SK-N-SH treated with all-trans-retinoic acid at 6 μM for 48 hours (cell line): ENCODE results near the gene UBL4B.

Experiments
- ATAC-seq: fragments of 200-7000 bp; cut with Tn5 transposase; 3 replicates; pipeline ENCODE4 v1.9.1; 2020; ENCODE audit warnings: mild to moderate bottlenecking, moderate library complexity
- ARNTL ChIP-seq: fragments of 450-650 bp; formaldehyde crosslinking; IDR thresholded peaks from 2 replicates; pipeline ENCODE4 v1.5.0; 2020; ENCODE audit warnings: low read depth, mild to moderate bottlenecking, moderate library complexity, borderline replicate concordance
- BACH2 ChIP-seq: fragments of 250-450 bp; sonication (Bioruptor Pico); IDR thresholded peaks from 2 replicates; pipeline ENCODE4 v1.9.0; 2021; ENCODE audit warnings: mild to moderate bottlenecking, borderline replicate concordance
- CREB5 ChIP-seq: fragments of 250-450 bp; sonication (Bioruptor Pico); IDR thresholded peaks from 2 replicates; pipeline ENCODE4 v1.5.1; 2020; ENCODE audit warnings: low read depth, mild to moderate bottlenecking, moderate library complexity
- CSDC2 ChIP-seq: fragments of 250-450 bp; sonication (Bioruptor Pico); IDR thresholded peaks from 2 replicates; pipeline ENCODE4 v1.5.0; 2020; ENCODE audit warnings: mild to moderate bottlenecking, moderate library complexity
- CSRNP3 ChIP-seq: fragments of 250-450 bp; sonication (Bioruptor Pico); IDR thresholded peaks from 2 replicates; pipeline ENCODE4 v1.5.1; 2021; ENCODE audit warnings: mild to moderate bottlenecking, moderate library complexity
- ESRRG ChIP-seq: fragments of 250-450 bp; sonication (Bioruptor Pico); IDR thresholded peaks from 2 replicates; pipeline ENCODE4 v1.6.1; 2021; ENCODE audit warnings: mild to moderate bottlenecking
- GLIS3 ChIP-seq: fragments of 250-450 bp; sonication (Bioruptor Pico); IDR thresholded peaks from 2 replicates; pipeline ENCODE4 v1.5.0; 2020; ENCODE audit warnings: mild to moderate bottlenecking, moderate library complexity
- ISL1 ChIP-seq: fragments of 250-450 bp; sonication (Bioruptor Pico); IDR thresholded peaks from 2 replicates; pipeline ENCODE4 v2.1.2; 2022; ENCODE audit warnings: mild to moderate bottlenecking, moderate library complexity
- OSR1 ChIP-seq: fragments of 250-450 bp; sonication (Bioruptor Pico); IDR thresholded peaks from 2 replicates; pipeline ENCODE4 v1.8.0; 2022; ENCODE audit warnings: moderate library complexity, mild to moderate bottlenecking, inconsistent platforms
- PATZ1 ChIP-seq: fragments of 250-450 bp; sonication (Bioruptor Pico); IDR thresholded peaks from 2 replicates; pipeline ENCODE4 v1.8.0; 2020; ENCODE audit warnings: mild to moderate bottlenecking, moderate library complexity, borderline replicate concordance
- PPARA ChIP-seq: fragments of 250-450 bp; sonication (Bioruptor Pico); IDR thresholded peaks from 2 replicates; pipeline ENCODE4 v1.5.0; 2020; ENCODE audit warnings: mild to moderate bottlenecking, borderline replicate concordance
- RARB ChIP-seq: fragments of 250-450 bp; sonication (Bioruptor Pico); IDR thresholded peaks from 2 replicates; pipeline ENCODE4 v1.8.0; 2021; ENCODE audit warnings: mild to moderate bottlenecking, moderate library complexity
- SNAI2 ChIP-seq: fragments of 250-450 bp; sonication (Bioruptor Pico); IDR thresholded peaks from 2 replicates; pipeline ENCODE4 v1.5.0; 2020; ENCODE audit warnings: mild to moderate bottlenecking, moderate library complexity
- TCF4 ChIP-seq: fragments of 250-450 bp; sonication (Bioruptor Pico); IDR thresholded peaks from 2 replicates; pipeline ENCODE4 v1.8.0; 2021; ENCODE audit warnings: mild to moderate bottlenecking, moderate library complexity, borderline replicate concordance
- TOX ChIP-seq: fragments of 250-450 bp; sonication (Bioruptor Pico); IDR thresholded peaks from 2 replicates; pipeline ENCODE4 v1.8.0; 2021; ENCODE audit warnings: mild to moderate bottlenecking, moderate library complexity, borderline replicate concordance
- ZC3H10 ChIP-seq: fragments of 250-450 bp; sonication (Bioruptor Pico); IDR thresholded peaks from 2 replicates; pipeline ENCODE4 v1.5.1; 2021; ENCODE audit warnings: mild to moderate bottlenecking, moderate library complexity
- ZFP3 ChIP-seq: fragments of 250-450 bp; sonication (Bioruptor Pico); IDR thresholded peaks from 2 replicates; pipeline ENCODE4 v1.5.0; 2020; ENCODE audit warnings: mild to moderate bottlenecking, moderate library complexity
- ZFP30 ChIP-seq: fragments of 450-650 bp; formaldehyde crosslinking; IDR thresholded peaks from 2 replicates; pipeline ENCODE4 v1.5.0; 2022; ENCODE audit warnings: mild to moderate bottlenecking, moderate library complexity
- ZNF565 ChIP-seq: fragments of 450-650 bp; formaldehyde crosslinking; conservative IDR thresholded peaks from 2 replicates; pipeline ENCODE4 v1.5.0; 2020; ENCODE audit warnings: low read depth, mild to moderate bottlenecking, moderate library complexity
- ZNF70 ChIP-seq: fragments of 450-650 bp; formaldehyde crosslinking; IDR thresholded peaks from 2 replicates; pipeline ENCODE4 v1.5.0; 2020; ENCODE audit warnings: mild to moderate bottlenecking, moderate library complexity
- ZNF8 ChIP-seq: fragments of 450-650 bp; formaldehyde crosslinking; IDR thresholded peaks from 2 replicates; pipeline ENCODE4 v1.5.0; 2020; ENCODE audit warnings: mild to moderate bottlenecking, moderate library complexity
- TF ChIP-seq, protein P1 (sequence below): fragments of 250-450 bp; sonication (Bioruptor Pico); IDR thresholded peaks from 2 replicates; pipeline ENCODE4 v1.5.0; 2020; ENCODE audit warnings: mild to moderate bottlenecking, moderate library complexity

Gene UBL4B, protein sequence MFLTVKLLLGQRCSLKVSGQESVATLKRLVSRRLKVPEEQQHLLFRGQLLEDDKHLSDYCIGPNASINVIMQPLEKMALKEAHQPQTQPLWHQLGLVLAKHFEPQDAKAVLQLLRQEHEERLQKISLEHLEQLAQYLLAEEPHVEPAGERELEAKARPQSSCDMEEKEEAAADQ

GRCh38 chr1:110112143-110112542 lies at the start of gene UBL4B:
UBL4B (plus strand) TSS chr1:110112443; CDS start chr1:110112535, 92 bp downstream.
- no peak for ATAC-seq
- TF ChIP-seq ESRRG (CRISPR knock-in tag) (no peak), ZFP30 (no peak), TCF4 (CRISPR knock-in tag) (no peak), BACH2 (CRISPR knock-in tag) (no peak), ZNF8 (CRISPR knock-in tag) (no peak), SNAI2 (CRISPR knock-in tag) (no peak), PPARA (CRISPR knock-in tag) (no peak), PATZ1 (no peak), ZFP3 (CRISPR knock-in tag) (no peak), ARNTL (CRISPR knock-in tag) (no peak), ISL1 (CRISPR knock-in tag) (no peak), CSRNP3 (CRISPR knock-in tag) (no peak), OSR1 (CRISPR knock-in tag) (no peak), ZNF565 (no peak), CREB5 (CRISPR knock-in tag) (no peak), CSDC2 (CRISPR knock-in tag) (no peak)
- TF ChIP-seq, protein P1, sequence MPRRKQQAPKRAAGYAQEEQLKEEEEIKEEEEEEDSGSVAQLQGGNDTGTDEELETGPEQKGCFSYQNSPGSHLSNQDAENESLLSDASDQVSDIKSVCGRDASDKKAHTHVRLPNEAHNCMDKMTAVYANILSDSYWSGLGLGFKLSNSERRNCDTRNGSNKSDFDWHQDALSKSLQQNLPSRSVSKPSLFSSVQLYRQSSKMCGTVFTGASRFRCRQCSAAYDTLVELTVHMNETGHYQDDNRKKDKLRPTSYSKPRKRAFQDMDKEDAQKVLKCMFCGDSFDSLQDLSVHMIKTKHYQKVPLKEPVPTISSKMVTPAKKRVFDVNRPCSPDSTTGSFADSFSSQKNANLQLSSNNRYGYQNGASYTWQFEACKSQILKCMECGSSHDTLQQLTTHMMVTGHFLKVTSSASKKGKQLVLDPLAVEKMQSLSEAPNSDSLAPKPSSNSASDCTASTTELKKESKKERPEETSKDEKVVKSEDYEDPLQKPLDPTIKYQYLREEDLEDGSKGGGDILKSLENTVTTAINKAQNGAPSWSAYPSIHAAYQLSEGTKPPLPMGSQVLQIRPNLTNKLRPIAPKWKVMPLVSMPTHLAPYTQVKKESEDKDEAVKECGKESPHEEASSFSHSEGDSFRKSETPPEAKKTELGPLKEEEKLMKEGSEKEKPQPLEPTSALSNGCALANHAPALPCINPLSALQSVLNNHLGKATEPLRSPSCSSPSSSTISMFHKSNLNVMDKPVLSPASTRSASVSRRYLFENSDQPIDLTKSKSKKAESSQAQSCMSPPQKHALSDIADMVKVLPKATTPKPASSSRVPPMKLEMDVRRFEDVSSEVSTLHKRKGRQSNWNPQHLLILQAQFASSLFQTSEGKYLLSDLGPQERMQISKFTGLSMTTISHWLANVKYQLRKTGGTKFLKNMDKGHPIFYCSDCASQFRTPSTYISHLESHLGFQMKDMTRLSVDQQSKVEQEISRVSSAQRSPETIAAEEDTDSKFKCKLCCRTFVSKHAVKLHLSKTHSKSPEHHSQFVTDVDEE (CRISPR knock-in tag), result no peak

GRCh38 chr1:110062612-110063011 lies 49.6 kb upstream of the UBL4B start:
- ATAC-seq, result no peak
- TF ChIP-seq OSR1 (CRISPR knock-in tag), result no peak
- no peak for TF ChIP-seq ZC3H10 (CRISPR knock-in tag)
- 0 out of 2 replicates have a peak, but pooled peaks have one; percentile 17 for TF ChIP-seq GLIS3 (CRISPR knock-in tag)
- TF ChIP-seq CSRNP3 (CRISPR knock-in tag), result no peak
- TF ChIP-seq PATZ1, result no peak
- no peak for TF ChIP-seq ISL1 (CRISPR knock-in tag)
- TF ChIP-seq TCF4 (CRISPR knock-in tag), result peak; percentile 70; the same call in 1 of the 2 replicates
- no peak for TF ChIP-seq TOX (CRISPR knock-in tag)
- TF ChIP-seq CSDC2 (CRISPR knock-in tag), result no peak
- TF ChIP-seq ZFP3 (CRISPR knock-in tag), result no peak
- TF ChIP-seq, protein P1 (CRISPR knock-in tag), result peak; percentile 83; the same call in 1 of the 2 replicates
- peak; percentile 61; the same call in 1 of the 2 replicates for TF ChIP-seq SNAI2 (CRISPR knock-in tag)
- TF ChIP-seq ZNF8 (CRISPR knock-in tag), result no peak; the same call in 1 of the 2 replicates
- TF ChIP-seq PPARA (CRISPR knock-in tag), result peak; percentile 49; the same call in 1 of the 2 replicates
- TF ChIP-seq BACH2 (CRISPR knock-in tag), result no peak
- no peak for TF ChIP-seq RARB (CRISPR knock-in tag)
- no peak for TF ChIP-seq ZFP30
- no peak for TF ChIP-seq ARNTL (CRISPR knock-in tag)
- TF ChIP-seq ESRRG (CRISPR knock-in tag), result no peak
- TF ChIP-seq CREB5 (CRISPR knock-in tag), result no peak
- no peak; the same call in 1 of the 2 replicates for TF ChIP-seq ZNF70 (CRISPR knock-in tag)
